Ishikawa (cell line): Measurements from ENCODE around the gene ANKMY1.

Source experiments
- CEBPB ChIP-seq: IDR thresholded peaks from 2 replicates; pipeline ENCODE4 v1.6.1; 2012
- CREB1 ChIP-seq: IDR thresholded peaks from 2 replicates; pipeline ENCODE4 v1.6.1; 2012; ENCODE audit warnings: low read depth
- EGR1 ChIP-seq: IDR thresholded peaks from 2 replicates; pipeline ENCODE4 v1.6.1; 2012
- EP300 ChIP-seq: IDR thresholded peaks from 2 replicates; pipeline ENCODE4 v1.6.1; 2012; ENCODE audit warnings: borderline replicate concordance
- FOXM1 ChIP-seq: IDR thresholded peaks from 2 replicates; pipeline ENCODE4 v1.6.1; 2012; ENCODE audit warnings: low read depth, borderline replicate concordance
- MAX ChIP-seq: IDR thresholded peaks from 2 replicates; pipeline ENCODE4 v1.6.1; 2012
- NFIC ChIP-seq: IDR thresholded peaks from 2 replicates; pipeline ENCODE4 v1.6.1; 2012
- RAD21 ChIP-seq: IDR thresholded peaks from 2 replicates; pipeline ENCODE4 v1.6.1; 2012; ENCODE audit warnings: low read depth
- REST ChIP-seq: IDR thresholded peaks from 2 replicates; pipeline ENCODE4 v1.6.1; 2012; ENCODE audit warnings: low read depth, mild to moderate bottlenecking
- TAF1 ChIP-seq: IDR thresholded peaks from 2 replicates; pipeline ENCODE4 v1.6.1; 2012; ENCODE audit warnings: low read depth, mild to moderate bottlenecking
- TCF12 ChIP-seq: IDR thresholded peaks from 2 replicates; pipeline ENCODE4 v1.6.1; 2012; ENCODE audit warnings: low read depth
- TEAD4 ChIP-seq: IDR thresholded peaks from 2 replicates; pipeline ENCODE4 v1.6.1; 2012
- USF1 ChIP-seq: IDR thresholded peaks from 2 replicates; pipeline ENCODE4 v1.6.1; 2012
- YY1 ChIP-seq: IDR thresholded peaks from 2 replicates; pipeline ENCODE4 v1.6.1; 2012; ENCODE audit warnings: low read depth
- ZBTB7A ChIP-seq: IDR thresholded peaks from 2 replicates; pipeline ENCODE4 v1.6.1; 2012; ENCODE audit warnings: low read depth

Gene ANKMY1

GRCh38 chr2:240431271-240431660, 126.5 kb downstream of the ANKMY1 start:
- no peak for TF ChIP-seq FOXM1
- TF ChIP-seq CEBPB: no peak
- TF ChIP-seq YY1: no peak
- no peak for TF ChIP-seq TAF1
- no peak for TF ChIP-seq REST
- no peak for TF ChIP-seq USF1
- TF ChIP-seq EP300: no peak
- no peak for TF ChIP-seq NFIC
- TF ChIP-seq TCF12: no peak
- no peak for TF ChIP-seq ZBTB7A
- no peak for TF ChIP-seq RAD21
- no peak for TF ChIP-seq MAX

GRCh38 chr2:240430595-240430994, 127.2 kb downstream of the ANKMY1 start:
- no peak for TF ChIP-seq RAD21
- no peak for TF ChIP-seq EGR1
- TF ChIP-seq ZBTB7A: no peak

- no peak for TF ChIP-seq EP300
- TF ChIP-seq YY1: no peak
- no peak for TF ChIP-seq TCF12
- TF ChIP-seq TEAD4: no peak
- TF ChIP-seq MAX: no peak
- TF ChIP-seq ZBTB7A: no peak
- no peak for TF ChIP-seq NFIC
- no peak for TF ChIP-seq CEBPB
- TF ChIP-seq TAF1: no peak
- TF ChIP-seq EGR1: no peak
- TF ChIP-seq CREB1: no peak
- TF ChIP-seq USF1: no peak
- TF ChIP-seq RAD21: no peak
- TF ChIP-seq REST: no peak
- TF ChIP-seq FOXM1: no peak
Measured at GRCh38 chr2:240429872-240430491, 127.8 kb downstream of the ANKMY1 start.
